CD14-positive monocyte (primary cell): ENCODE results near the gene DLK1. TPM values are rescaled to one million over a fixed set of nuclear protein-coding genes. Genes with fewer than 3 reads are reported as not detected.

ENCODE experiments used
- DNase-seq, 3 donors: peaks; one replicate each; pipeline ENCODE4 v3.0.0-alpha.2; 2011 to 2022
- H2AFZ ChIP-seq: 2 replicates; pipeline ENCODE4 v1.6.0; 2012; ENCODE audit warnings: mild to moderate bottlenecking, low read depth, low read length, inconsistent platforms; ENCODE audit not compliant: insufficient read depth, poor library complexity, severe bottlenecking
- H3K27ac ChIP-seq, 2 donors: 1 replicate in 1 of 2; 2 replicates in 1 of 2; pipeline ENCODE4 v1.5.1; 2012 to 2013; ENCODE audit warnings: low read length in 2 of 2, control low read depth in 1 of 2, inconsistent platforms in 1 of 2, low read depth in 1 of 2, mild to moderate bottlenecking in 1 of 2
- H3K27me3 ChIP-seq, 2 donors: one replicate each; pipeline versions ENCODE4 v1.6.0 to v1.6.1; 2011 to 2013; ENCODE audit warnings: low read length in 2 of 2; ENCODE audit not compliant: control insufficient read depth in 2 of 2, insufficient read depth in 2 of 2
- H3K36me3 ChIP-seq, 2 donors: replicated peaks in 1 of 2; 1 replicate in 1 of 2; 2 replicates in 1 of 2; pipeline versions ENCODE4 v1.5.1 to v1.6.1; 2012 to 2013; ENCODE audit warnings: low read length in 2 of 2, control low read depth in 1 of 2, inconsistent platforms in 1 of 2, mild to moderate bottlenecking in 1 of 2; ENCODE audit not compliant: insufficient read depth in 2 of 2, control insufficient read depth in 1 of 2
- H3K4me1 ChIP-seq, 2 donors: 1 replicate in 1 of 2; 2 replicates in 1 of 2; pipeline versions ENCODE4 v1.5.1 to v1.6.1; 2012 to 2013; ENCODE audit warnings: low read length in 2 of 2, control low read depth in 1 of 2, inconsistent platforms in 1 of 2, mild to moderate bottlenecking in 1 of 2, moderate library complexity in 1 of 2; ENCODE audit not compliant: insufficient read depth in 2 of 2, control insufficient read depth in 1 of 2
- H3K4me2 ChIP-seq: replicated peaks from 2 replicates; pipeline ENCODE3; 2012; ENCODE audit warnings: low read length, moderate library complexity, mild to moderate bottlenecking; ENCODE audit not compliant: poor library complexity, severe bottlenecking; ENCODE audit errors: extremely low read depth
- H3K4me3 ChIP-seq, 3 experiments: fragments of 200-600 bp in 1 of 3; sonication (generic) in 1 of 3; replicated peaks in 1 of 3; 1 replicate in 2 of 3; 2 replicates in 1 of 3; pipeline ENCODE4 v1.5.1; 2011 to 2013; ENCODE audit warnings: low read length in 3 of 3, mild to moderate bottlenecking in 3 of 3, control low read depth in 2 of 3, low read depth in 2 of 3, inconsistent platforms in 1 of 3, moderate library complexity in 1 of 3
- H3K79me2 ChIP-seq: 2 replicates; pipeline ENCODE4 v1.6.0; 2012; ENCODE audit warnings: mild to moderate bottlenecking, control low read depth, inconsistent platforms, low read length, moderate library complexity; ENCODE audit not compliant: insufficient read depth
- H3K9ac ChIP-seq: 2 replicates; pipeline ENCODE4 v1.6.0; 2017; ENCODE audit warnings: low read length, mild to moderate bottlenecking; ENCODE audit not compliant: insufficient read depth, poor library complexity, severe bottlenecking
- H3K9me3 ChIP-seq, 2 donors: replicated peaks in 1 of 2; 1 replicate in 1 of 2; 2 replicates in 1 of 2; pipeline versions ENCODE4 v1.5.1 to v1.6.1; 2012 to 2013; ENCODE audit warnings: low read length in 2 of 2, control low read depth in 1 of 2; ENCODE audit not compliant: control insufficient read depth in 1 of 2, insufficient read depth in 1 of 2
- H4K20me1 ChIP-seq: 2 replicates; pipeline ENCODE4 v1.6.0; 2012; ENCODE audit warnings: mild to moderate bottlenecking, low read length, control low read depth, moderate library complexity; ENCODE audit not compliant: insufficient read depth
- H3K27ac Mint-ChIP-seq, 7 donors: one replicate each; pipeline ENCODE4 v1.8.0; 2020; ENCODE audit warnings: mild to moderate bottlenecking in 7 of 7, mixed read lengths in 7 of 7, moderate library complexity in 6 of 7, inconsistent platforms in 2 of 7
- H3K27me3 Mint-ChIP-seq, 3 donors: one replicate each; pipeline ENCODE4 v1.8.0; 2021 to 2022; ENCODE audit warnings: low read depth in 3 of 3, mild to moderate bottlenecking in 3 of 3, mixed read lengths in 3 of 3, moderate library complexity in 3 of 3, inconsistent platforms in 1 of 3
- H3K36me3 Mint-ChIP-seq, 2 donors: one replicate each; pipeline ENCODE4 v1.8.0; 2020; ENCODE audit warnings: mixed read lengths in 2 of 2, inconsistent platforms in 1 of 2, mild to moderate bottlenecking in 1 of 2
- H3K4me1 Mint-ChIP-seq: one replicate; pipeline ENCODE4 v1.8.0; 2020; ENCODE audit warnings: mild to moderate bottlenecking, mixed read lengths
- H3K4me3 Mint-ChIP-seq, 2 donors: one replicate each; pipeline ENCODE4 v1.8.0; 2020; ENCODE audit warnings: mild to moderate bottlenecking in 2 of 2, mixed read lengths in 2 of 2, moderate library complexity in 1 of 2
- H3K9me3 Mint-ChIP-seq, 7 donors: one replicate each; pipeline ENCODE4 v1.8.0; 2020 to 2022; ENCODE audit warnings: mixed read lengths in 7 of 7, mild to moderate bottlenecking in 6 of 7, moderate library complexity in 6 of 7, inconsistent platforms in 2 of 7
- WGBS: methylation state at CpG from one replicate; pipeline ENCODE4 v1.1.5; 2013; ENCODE audit warnings: missing lambda C conversion rate; ENCODE audit not compliant: insufficient coverage; 5-methylcytosine and 5-hydroxymethylcytosine counted together
- intact Hi-C, 2 donors: fragments of 100-400 bp; cut with micrococcal nuclease; formaldehyde crosslinking; loops; one replicate each; pipeline versions ENCODE4 v1.15.0 to v1.15.1; 2023
- polyA plus RNA-seq, 3 donors: library from polyadenylated mRNA; depleted of rRNA in 1 of 3; unstranded in 2 of 3; stranded (reverse) in 1 of 3; fragments of 300-500 nt in 2 of 3; fragments of >200 nt in 1 of 3; fragmentation: Illumina TruSeq in 2 of 3; gene quantifications; 1 replicate in 2 of 3; 2 replicates in 1 of 3; pipeline ENCODE4 v1.2.3, GENCODE V29; 2012 to 2021
- TF ChIP-seq, protein P1 (sequence below): fragments of 200-600 bp; IDR thresholded peaks from one replicate; pipeline ENCODE4 v1.8.0; 2022; ENCODE audit warnings: antibody characterized with exemption, mild to moderate bottlenecking

Gene DLK1
- polyA plus RNA-seq, 3 donors = 0.04 TPM; not detected in 2

DNA sequence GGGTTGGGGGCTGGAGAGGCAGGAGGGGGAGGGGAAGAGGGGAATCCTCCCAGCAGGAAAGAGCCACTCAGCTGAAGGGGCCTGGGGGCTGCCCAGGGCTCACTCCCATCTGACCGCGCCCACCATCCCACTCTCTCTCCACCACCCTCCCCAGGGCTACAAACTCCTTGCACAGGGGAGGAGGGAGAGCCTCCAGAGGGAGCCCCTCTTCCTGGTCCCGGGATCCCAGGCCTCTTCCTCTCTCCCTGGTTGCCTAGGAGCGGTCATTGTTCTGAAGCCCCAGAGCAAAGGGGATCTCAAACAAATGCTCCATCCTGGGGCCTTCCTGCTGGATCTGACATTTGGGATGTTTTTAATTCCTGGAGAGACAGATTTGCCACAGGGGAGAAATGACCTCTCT, 39.8 kb upstream of the DLK1 start:
- 100% methylated on average over 1 of the region's 4 CpGs for WGBS

DNA sequence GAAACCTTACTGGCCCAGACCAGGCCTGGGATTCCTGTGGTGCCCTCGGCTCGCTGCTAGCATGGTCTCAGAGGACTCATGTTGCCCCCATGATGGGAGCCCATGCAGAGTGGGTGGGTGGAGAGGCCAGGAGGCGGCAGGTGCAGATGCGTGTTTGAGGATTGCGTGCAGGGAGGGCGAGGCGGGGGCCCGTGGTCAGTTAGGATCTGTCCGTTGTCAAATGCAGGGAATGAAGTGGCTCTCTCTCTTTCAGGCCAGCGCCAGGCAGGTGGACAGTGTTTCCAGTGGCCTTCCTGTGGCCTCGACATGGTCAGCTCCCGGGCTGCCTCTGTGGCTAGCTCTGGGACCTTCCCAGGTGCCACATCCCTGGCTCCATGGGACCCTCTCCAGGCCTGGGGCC, 39.3 kb upstream of the DLK1 start:
- intact Hi-C loops = no loop called here
- H3K36me3 Mint-ChIP-seq = peaks cover 2 to 15% of the 10 kb centered on the region in 2 donors

More for the DNA sequence above, 39.8 kb upstream of the DLK1 start:
- intact Hi-C loops = no loop called here
- no peak overlapping the region for H3K27ac Mint-ChIP-seq
- no peak for DNase-seq
- H3K4me3 Mint-ChIP-seq = no peak overlapping the region
- Histone ChIP-seq H3K79me2 (no peaks in the 10 kb centered on the region), H3K27me3 (no peaks in the 10 kb centered on the region), H2AFZ (no peak overlapping the region), H3K9me3 (peaks cover 0 to 2% of the 10 kb centered on the region in 2 donors), H3K36me3 (no peaks in the 10 kb centered on the region), H4K20me1 (no peaks in the 10 kb centered on the region), H3K27ac (no peak overlapping the region), H3K4me1 (peaks cover 26 to 34% of the 10 kb centered on the region in 2 donors), H3K4me3 (no peak overlapping the region), H3K9ac (no peak overlapping the region), H3K4me2 (no peak overlapping the region)
- H3K4me1 Mint-ChIP-seq = peaks cover 35% of the 10 kb centered on the region
- H3K36me3 Mint-ChIP-seq = peaks cover 2 to 15% of the 10 kb centered on the region in 2 donors
- H3K9me3 Mint-ChIP-seq = peaks cover 0 to 7% (median 0%) of the 10 kb centered on the region in 7 donors
- H3K27me3 Mint-ChIP-seq = peaks cover 0 to 6% (median 2%) of the 10 kb centered on the region in 3 donors
- TF ChIP-seq, protein P1, sequence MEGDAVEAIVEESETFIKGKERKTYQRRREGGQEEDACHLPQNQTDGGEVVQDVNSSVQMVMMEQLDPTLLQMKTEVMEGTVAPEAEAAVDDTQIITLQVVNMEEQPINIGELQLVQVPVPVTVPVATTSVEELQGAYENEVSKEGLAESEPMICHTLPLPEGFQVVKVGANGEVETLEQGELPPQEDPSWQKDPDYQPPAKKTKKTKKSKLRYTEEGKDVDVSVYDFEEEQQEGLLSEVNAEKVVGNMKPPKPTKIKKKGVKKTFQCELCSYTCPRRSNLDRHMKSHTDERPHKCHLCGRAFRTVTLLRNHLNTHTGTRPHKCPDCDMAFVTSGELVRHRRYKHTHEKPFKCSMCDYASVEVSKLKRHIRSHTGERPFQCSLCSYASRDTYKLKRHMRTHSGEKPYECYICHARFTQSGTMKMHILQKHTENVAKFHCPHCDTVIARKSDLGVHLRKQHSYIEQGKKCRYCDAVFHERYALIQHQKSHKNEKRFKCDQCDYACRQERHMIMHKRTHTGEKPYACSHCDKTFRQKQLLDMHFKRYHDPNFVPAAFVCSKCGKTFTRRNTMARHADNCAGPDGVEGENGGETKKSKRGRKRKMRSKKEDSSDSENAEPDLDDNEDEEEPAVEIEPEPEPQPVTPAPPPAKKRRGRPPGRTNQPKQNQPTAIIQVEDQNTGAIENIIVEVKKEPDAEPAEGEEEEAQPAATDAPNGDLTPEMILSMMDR = no peak

More for the DNA sequence above, 39.3 kb upstream of the DLK1 start:
- TF ChIP-seq, protein P1 = no peak
- peaks cover 0 to 2% of the 10 kb centered on the region in 2 donors for H3K9me3 ChIP-seq
- no peaks in the 10 kb centered on the region for H3K36me3 ChIP-seq
- no peak overlapping the region for H3K9ac ChIP-seq
- Mint-ChIP-seq H3K4me1 (peaks cover 30% of the 10 kb centered on the region), H3K9me3 (peaks cover 0 to 7% (median 0%) of the 10 kb centered on the region in 7 donors), H3K27me3 (peaks cover 1 to 6% (median 2%) of the 10 kb centered on the region in 3 donors), H3K4me3 (no peak overlapping the region), H3K27ac (no peak overlapping the region)
- H3K27me3 ChIP-seq = no peaks in the 10 kb centered on the region
- no peaks in the 10 kb centered on the region for H3K79me2 ChIP-seq
- H2AFZ ChIP-seq = no peak overlapping the region
- no peak overlapping the region for H3K27ac ChIP-seq
- H3K4me1 ChIP-seq = peaks cover 26 to 29% of the 10 kb centered on the region in 2 donors
- no peaks in the 10 kb centered on the region for H4K20me1 ChIP-seq
- no peak overlapping the region for H3K4me3 ChIP-seq
- WGBS = 96% methylated on average over 12 of the region's 12 CpGs
- no peak for DNase-seq
- no peak overlapping the region for H3K4me2 ChIP-seq
